Esophagus muscularis mucosa (tissue), 4 donors: ENCODE data around the gene BMPR1B. TPM values are rescaled to one million over a fixed set of nuclear protein-coding genes. Genes with fewer than 3 reads are reported as not detected.
"Not testable (repeated sequence)": the region's sequence is repeated elsewhere in the genome, so short reads cannot be mapped to it uniquely, and the experiment has no call there.

Experiments used
- DNase-seq: peaks from one replicate; pipeline ENCODE4 v3.0.0-alpha.2; 2017; ENCODE audit errors: extremely low spot score
- H3K27ac ChIP-seq, 4 donors: fragments of 200-600 bp; sonication (generic); replicated peaks in 1 of 4; 1 replicate in 3 of 4; 2 replicates in 1 of 4; pipeline ENCODE4 v1.5.1; 2016 to 2019; ENCODE audit warnings: mild to moderate bottlenecking in 1 of 4
- H3K27me3 ChIP-seq, 4 donors: fragments of 200-600 bp; sonication (generic); one replicate each; pipeline versions ENCODE4 v1.5.1 to v1.6.0; 2016 to 2019
- H3K36me3 ChIP-seq, 4 donors: fragments of 200-600 bp; sonication (generic); one replicate each; pipeline ENCODE4 v1.5.1; 2016 to 2019
- H3K4me1 ChIP-seq, 4 donors: fragments of 200-600 bp; sonication (generic); one replicate each; pipeline ENCODE4 v1.5.1; 2016 to 2019
- H3K4me3 ChIP-seq, 4 donors: fragments of 200-600 bp; sonication (generic); 1 replicate in 2 of 4; 2 replicates in 2 of 4; pipeline ENCODE4 v1.5.1; 2016 to 2019; ENCODE audit warnings: mild to moderate bottlenecking in 4 of 4, moderate library complexity in 1 of 4
- H3K9me3 ChIP-seq, 4 donors: fragments of 200-600 bp; sonication (generic); 1 replicate in 3 of 4; 2 replicates in 1 of 4; pipeline ENCODE4 v1.5.1; 2016 to 2019
- CTCF ChIP-seq, 3 experiments: fragments of 200-600 bp in 2 of 3; fragments of 450-650 bp in 1 of 3; sonication (generic) in 2 of 3; IDR thresholded peaks; one replicate each; pipeline ENCODE4 v1.5.1; 2017 to 2019; ENCODE audit warnings: antibody characterized with exemption in 3 of 3, mild to moderate bottlenecking in 2 of 3, moderate library complexity in 1 of 3
- EP300 ChIP-seq: sonication (generic); formaldehyde crosslinking; IDR thresholded peaks from one replicate; pipeline ENCODE4 v1.6.1; 2017; ENCODE audit warnings: antibody characterized with exemption
- POLR2A ChIP-seq: fragments of 450-650 bp; IDR thresholded peaks from one replicate; pipeline ENCODE4 v1.6.1; 2017; ENCODE audit warnings: antibody characterized with exemption, moderate library complexity, mild to moderate bottlenecking, low read depth
- POLR2AphosphoS5 ChIP-seq, 2 donors: sonication (generic); formaldehyde crosslinking; IDR thresholded peaks; one replicate each; pipeline ENCODE4 v1.6.1; 2017; ENCODE audit warnings: antibody characterized with exemption in 2 of 2
- WGBS: methylation state at CpG from one replicate; pipeline ENCODE4 v1.1.5; 2018; 5-methylcytosine and 5-hydroxymethylcytosine counted together
- intact Hi-C: fragments of 100-400 bp; cut with DNase I; formaldehyde crosslinking; loops from one replicate; pipeline ENCODE4 v1.15.1; 2023
- total RNA-seq, 4 donors: library from RNA; depleted of rRNA; stranded (reverse); fragments of >200 nt; gene quantifications; one replicate each; pipeline versions ENCODE4 v1.1.0 to v1.2.1, GENCODE V29; 2016

The BMPR1B gene
- total RNA-seq, 4 donors from 2014 or later: 11.3 to 22.0 (median 17.6) TPM

DNA sequence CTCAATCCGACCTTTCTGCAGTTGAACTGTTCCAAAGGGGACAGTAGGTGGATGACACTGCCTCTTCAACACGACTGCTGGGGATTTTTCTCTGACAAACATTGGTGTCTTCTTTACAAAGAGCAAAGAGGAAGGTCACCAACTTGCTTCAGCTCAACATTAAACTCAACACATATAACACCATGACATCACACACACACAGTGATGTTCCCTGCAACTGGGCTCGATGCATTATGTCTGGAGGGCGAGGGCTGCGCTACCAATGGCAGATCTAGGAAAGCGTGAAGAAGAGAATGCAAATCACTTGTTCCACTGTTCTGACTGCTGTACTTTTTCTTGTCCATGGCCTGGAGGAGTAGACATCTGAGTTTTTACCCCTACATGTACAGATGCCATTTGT is 405.1 kb downstream of the BMPR1B start:
- intact Hi-C loops: no loop called here
- TF ChIP-seq CTCF (IDR thresholded peaks at IDR 0.05): no peak
- no peak for TF ChIP-seq EP300
- no peak for TF ChIP-seq POLR2AphosphoS5 (IDR thresholded peaks at IDR 0.05)
- TF ChIP-seq POLR2A: no peak
- Histone ChIP-seq H3K36me3 (peaks cover 0 to 6% (median 0%) of the 10 kb centered on the region in 4 donors), H3K4me1 (no peaks in the 10 kb centered on the region), H3K27me3 (no peaks in the 10 kb centered on the region), H3K4me3 (no peak overlapping the region), H3K27ac (no peak overlapping the region), H3K9me3 (no peaks in the 10 kb centered on the region)
- no peak for DNase-seq
- WGBS: 80% methylated on average over 6 of the region's 6 CpGs

DNA sequence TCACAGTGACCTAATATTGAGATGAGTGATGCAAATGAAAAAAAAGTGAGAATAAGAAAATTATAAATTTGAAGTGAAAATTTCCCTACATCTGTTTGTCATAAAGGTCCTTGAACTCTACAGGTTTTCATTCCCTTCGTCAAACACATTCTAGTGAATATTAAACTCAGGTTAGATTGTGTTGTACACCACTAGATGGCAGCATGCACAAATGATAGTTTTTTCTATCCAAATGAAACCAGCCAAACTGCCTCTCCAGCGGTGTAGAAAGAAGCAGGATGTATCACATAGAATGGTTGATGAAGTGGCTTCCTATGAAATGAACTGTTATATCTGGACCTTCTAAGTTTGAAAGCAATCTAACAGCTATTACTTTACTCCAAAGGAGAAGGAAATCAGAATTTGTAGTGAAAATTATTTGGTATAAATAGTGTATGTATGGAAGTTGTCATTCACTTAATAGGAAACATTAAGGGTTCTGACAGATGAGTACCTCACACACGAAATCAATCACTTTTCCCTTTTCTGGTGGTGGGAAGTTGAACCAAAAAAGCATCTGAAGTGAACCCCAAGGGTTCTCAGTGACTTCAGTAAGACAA is 408.3 kb downstream of the BMPR1B start:
- Histone ChIP-seq H3K27me3 (no peaks in the 10 kb centered on the region), H3K36me3 (no peaks in the 10 kb centered on the region), H3K4me3 (no peak overlapping the region), H3K9me3 (no peaks in the 10 kb centered on the region), H3K4me1 (no peaks in the 10 kb centered on the region), H3K27ac (no peak overlapping the region)
- intact Hi-C loops: no loop called here
- 11% methylated on average over 3 of the region's 3 CpGs for WGBS
- TF ChIP-seq POLR2AphosphoS5 (IDR thresholded peaks at IDR 0.05): no peak
- peak; percentile 55 to 69 (median 62) for TF ChIP-seq CTCF (IDR thresholded peaks at IDR 0.05)
- TF ChIP-seq POLR2A: no peak
- TF ChIP-seq EP300: no peak
- DNase-seq: no peak

GRCh38 chr4:95167805-95168204 is 410.1 kb downstream of the BMPR1B start:
- no peaks in the 10 kb centered on the region for H3K4me1 ChIP-seq
- 87% methylated on average over 7 of the region's 7 CpGs for WGBS
- DNase-seq: peak; percentile 39
- no peak overlapping the region for H3K4me3 ChIP-seq
- no peaks in the 10 kb centered on the region for H3K9me3 ChIP-seq
- no peak for TF ChIP-seq POLR2A
- TF ChIP-seq CTCF (IDR thresholded peaks at IDR 0.05): no peak
- TF ChIP-seq POLR2AphosphoS5 (IDR thresholded peaks at IDR 0.05): no peak
- no peak for TF ChIP-seq EP300
- intact Hi-C loops: no loop called here
- no peaks in the 10 kb centered on the region for H3K27me3 ChIP-seq
- H3K27ac ChIP-seq: no peak overlapping the region
- H3K36me3 ChIP-seq: no peaks in the 10 kb centered on the region

DNA sequence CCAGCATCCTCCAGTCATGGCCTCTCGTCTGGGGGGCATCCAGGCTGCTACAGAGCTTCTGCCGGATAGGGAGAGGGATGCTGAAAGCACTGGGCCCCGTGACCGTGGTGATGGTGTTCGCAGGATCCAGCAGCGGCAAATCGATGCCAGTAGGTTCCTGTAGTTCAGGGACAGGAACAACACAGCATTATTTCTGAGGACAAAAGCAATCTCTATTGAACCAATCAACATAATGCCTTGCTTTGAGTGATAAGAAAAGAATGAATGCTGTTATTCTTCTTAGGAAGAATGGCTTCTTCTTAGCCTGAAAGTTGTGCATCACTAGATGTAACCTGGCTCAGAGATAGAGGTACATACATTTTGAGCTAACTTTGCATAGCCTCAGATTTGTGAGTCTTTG is 412.4 kb downstream of the BMPR1B start:
- Histone ChIP-seq H3K27ac (no peak overlapping the region), H3K9me3 (no peaks in the 10 kb centered on the region), H3K4me3 (no peak overlapping the region), H3K36me3 (no peaks in the 10 kb centered on the region), H3K27me3 (no peaks in the 10 kb centered on the region), H3K4me1 (no peaks in the 10 kb centered on the region)
- DNase-seq: peak; percentile 68
- 99% methylated on average over 7 of the region's 7 CpGs for WGBS
- intact Hi-C loops: no loop called here
- no peak for TF ChIP-seq POLR2AphosphoS5 (IDR thresholded peaks at IDR 0.05)

- 100% methylated on average over 1 of the region's 3 CpGs for WGBS
These were observed 413.6 kb downstream of the BMPR1B start for GRCh38 chr4:95171377-95171776.

DNA sequence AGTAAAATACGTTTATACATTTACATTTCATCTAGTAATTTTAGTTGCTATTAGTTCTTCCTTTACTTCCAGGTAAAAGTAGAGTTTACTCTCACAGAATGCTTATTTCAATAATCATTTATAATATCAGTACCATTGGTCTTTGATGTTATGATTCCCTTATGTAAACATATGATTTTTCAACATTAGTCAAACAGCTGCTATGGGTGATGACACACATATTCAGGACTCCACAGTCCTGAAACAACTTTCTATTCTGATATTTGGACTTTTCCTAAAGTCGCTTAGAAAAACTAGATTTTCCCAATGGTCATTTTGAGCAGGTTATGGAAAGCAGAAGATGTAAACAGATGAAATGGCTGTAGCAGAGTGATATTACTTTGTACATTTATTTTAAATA is 421.2 kb downstream of the BMPR1B start:
- no peak overlapping the region for H3K27ac ChIP-seq
- DNase-seq: no peak
- H3K9me3 ChIP-seq: no peaks in the 10 kb centered on the region
- no peak overlapping the region for H3K4me3 ChIP-seq
- 72% methylated on average over 2 of the region's 2 CpGs for WGBS
- H3K36me3 ChIP-seq: peaks cover 0 to 19% (median 0%) of the 10 kb centered on the region in 4 donors
- H3K4me1 ChIP-seq: no peaks in the 10 kb centered on the region
- no peaks in the 10 kb centered on the region for H3K27me3 ChIP-seq
- no peak for TF ChIP-seq CTCF (IDR thresholded peaks at IDR 0.05)
- TF ChIP-seq POLR2AphosphoS5 (IDR thresholded peaks at IDR 0.05): no peak
- no peak for TF ChIP-seq POLR2A
- TF ChIP-seq EP300: no peak
- intact Hi-C loops: no loop called here

More at GRCh38 chr4:95171377-95171776, 413.6 kb downstream of the BMPR1B start:
- DNase-seq, H3K9me3 ChIP-seq, H3K4me3 ChIP-seq, H3K27ac ChIP-seq, H3K27me3 ChIP-seq, intact Hi-C loops, H3K36me3 ChIP-seq, H3K4me1 ChIP-seq: not testable (repeated sequence)
